Bronchial epithelial cell (primary cell): ENCODE data around the gene MEP1A. TPM values are rescaled to one million over a fixed set of nuclear protein-coding genes. Genes with fewer than 3 reads are reported as not detected.

Source experiments
- DNase-seq: peaks from one replicate; pipeline ENCODE4 v3.0.0-alpha.2; 2010; ENCODE audit warnings: low read depth
- FAIRE-seq: peaks from 2 replicates; lab custom pipeline; 2011; peaks lifted over from hg19 to GRCh38; lab: Jason Lieb, UNC
- H3K27me3 ChIP-seq: 2 replicates; pipeline ENCODE4 v1.5.1; 2011; ENCODE audit warnings: low read length; ENCODE audit not compliant: control insufficient read depth, insufficient read depth
- H3K36me3 ChIP-seq: 2 replicates; pipeline ENCODE4 v1.5.1; 2011; ENCODE audit warnings: low read length; ENCODE audit not compliant: control insufficient read depth, insufficient read depth
- H3K4me3 ChIP-seq: 2 replicates; pipeline ENCODE4 v1.5.1; 2011; ENCODE audit warnings: mild to moderate bottlenecking, low read depth, low read length, control low read depth
- total RNA-seq: library from RNA; depleted of rRNA; stranded (reverse); fragments of >200 nt; gene quantifications from 2 replicates; pipeline ENCODE4 v1.2.1, GENCODE V29; 2014
- TF ChIP-seq, protein P1 (sequence below): IDR thresholded peaks from 2 replicates; pipeline ENCODE4 v1.5.1; 2011; ENCODE audit warnings: mild to moderate bottlenecking, moderate library complexity, low read length, control low read depth, inconsistent platforms; ENCODE audit not compliant: insufficient read depth, severe bottlenecking

Gene MEP1A
- total RNA-seq, 1 donor from 2014 or later: not detected

DNA sequence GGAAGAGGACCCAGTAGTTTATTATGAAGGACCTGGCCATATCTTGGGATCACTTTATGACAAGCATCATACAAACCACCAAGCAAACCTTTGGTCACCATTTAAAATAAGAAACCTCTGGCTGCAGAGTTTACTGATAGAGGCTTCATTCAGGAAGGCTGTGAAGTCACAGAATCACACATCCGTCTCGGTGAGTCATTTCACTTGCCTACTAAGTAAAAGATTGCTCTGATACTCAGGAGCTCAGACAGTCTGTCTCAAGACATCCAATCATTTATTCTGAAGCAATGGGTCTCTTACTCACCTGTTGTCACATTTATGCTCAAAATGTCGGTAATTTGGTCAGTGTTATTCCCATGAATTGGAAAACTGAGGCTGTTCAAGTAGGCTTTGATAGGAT lies 94.8 kb downstream of the MEP1A start:
- Histone ChIP-seq H3K27me3 (no peaks in the 10 kb centered on the region), H3K36me3 (no peaks in the 10 kb centered on the region), H3K4me3 (no peak overlapping the region)
- DNase-seq: peak; percentile 62
- TF ChIP-seq, protein P1, sequence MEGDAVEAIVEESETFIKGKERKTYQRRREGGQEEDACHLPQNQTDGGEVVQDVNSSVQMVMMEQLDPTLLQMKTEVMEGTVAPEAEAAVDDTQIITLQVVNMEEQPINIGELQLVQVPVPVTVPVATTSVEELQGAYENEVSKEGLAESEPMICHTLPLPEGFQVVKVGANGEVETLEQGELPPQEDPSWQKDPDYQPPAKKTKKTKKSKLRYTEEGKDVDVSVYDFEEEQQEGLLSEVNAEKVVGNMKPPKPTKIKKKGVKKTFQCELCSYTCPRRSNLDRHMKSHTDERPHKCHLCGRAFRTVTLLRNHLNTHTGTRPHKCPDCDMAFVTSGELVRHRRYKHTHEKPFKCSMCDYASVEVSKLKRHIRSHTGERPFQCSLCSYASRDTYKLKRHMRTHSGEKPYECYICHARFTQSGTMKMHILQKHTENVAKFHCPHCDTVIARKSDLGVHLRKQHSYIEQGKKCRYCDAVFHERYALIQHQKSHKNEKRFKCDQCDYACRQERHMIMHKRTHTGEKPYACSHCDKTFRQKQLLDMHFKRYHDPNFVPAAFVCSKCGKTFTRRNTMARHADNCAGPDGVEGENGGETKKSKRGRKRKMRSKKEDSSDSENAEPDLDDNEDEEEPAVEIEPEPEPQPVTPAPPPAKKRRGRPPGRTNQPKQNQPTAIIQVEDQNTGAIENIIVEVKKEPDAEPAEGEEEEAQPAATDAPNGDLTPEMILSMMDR: no peak
- no peak for FAIRE-seq

DNA sequence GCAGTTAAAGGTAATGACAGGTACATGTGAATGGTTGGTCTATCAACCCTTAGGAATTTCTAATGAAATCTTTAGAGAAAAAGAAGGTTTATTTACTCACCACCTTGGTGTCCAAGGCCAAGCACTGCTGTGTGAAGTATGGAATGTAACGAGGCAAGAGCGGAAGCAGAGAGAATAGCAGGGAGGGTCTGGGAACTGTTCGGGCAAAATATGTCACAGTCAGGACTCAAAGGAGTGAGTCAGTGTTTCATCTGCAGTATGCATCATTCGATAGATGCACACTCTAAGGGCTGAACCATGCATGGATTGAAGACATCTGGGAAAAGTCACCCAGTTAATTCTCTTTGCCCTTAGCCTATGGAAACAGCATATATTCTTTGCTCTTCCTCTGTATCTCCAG lies 95.4 kb downstream of the MEP1A start:
- no peaks in the 10 kb centered on the region for H3K36me3 ChIP-seq
- DNase-seq: peak; percentile 7
- no peak for FAIRE-seq
- no peak overlapping the region for H3K4me3 ChIP-seq
- TF ChIP-seq, protein P1: no peak
- H3K27me3 ChIP-seq: no peaks in the 10 kb centered on the region

Other genes with a start within 250 kb of the MEP1A start
- gene CYP39A1, start 140.6 kb upstream of the MEP1A start, total RNA-seq: 5.0 and 17.4 TPM in 2 replicates
- gene SLC25A27, start 140.4 kb upstream of the MEP1A start, total RNA-seq: 5.3 and 13.8 TPM in 2 replicates
- 0.26 TPM in 2 replicates for gene TDRD6, start 105.5 kb upstream of the MEP1A start, total RNA-seq
- not detected in 2 replicates for gene PLA2G7, start 58.0 kb upstream of the MEP1A start, total RNA-seq
- gene ANKRD66, start 46.5 kb upstream of the MEP1A start, total RNA-seq: not detected in 2 replicates
- not detected in 2 replicates for gene ADGRF5, start 128.5 kb downstream of the MEP1A start, total RNA-seq
- gene ADGRF1, start 248.9 kb downstream of the MEP1A start, total RNA-seq: 5.5 and 10.1 TPM in 2 replicates